Measurements from ENCODE around the gene PRKAG3. TPM values are rescaled to one million over a fixed set of nuclear protein-coding genes. Genes with fewer than 3 reads are reported as not detected.

PRKAG3 gene
- polyA plus RNA-seq, 1 of the 3 experiments (the other 2 are of a cell fraction): not detected

DNA sequence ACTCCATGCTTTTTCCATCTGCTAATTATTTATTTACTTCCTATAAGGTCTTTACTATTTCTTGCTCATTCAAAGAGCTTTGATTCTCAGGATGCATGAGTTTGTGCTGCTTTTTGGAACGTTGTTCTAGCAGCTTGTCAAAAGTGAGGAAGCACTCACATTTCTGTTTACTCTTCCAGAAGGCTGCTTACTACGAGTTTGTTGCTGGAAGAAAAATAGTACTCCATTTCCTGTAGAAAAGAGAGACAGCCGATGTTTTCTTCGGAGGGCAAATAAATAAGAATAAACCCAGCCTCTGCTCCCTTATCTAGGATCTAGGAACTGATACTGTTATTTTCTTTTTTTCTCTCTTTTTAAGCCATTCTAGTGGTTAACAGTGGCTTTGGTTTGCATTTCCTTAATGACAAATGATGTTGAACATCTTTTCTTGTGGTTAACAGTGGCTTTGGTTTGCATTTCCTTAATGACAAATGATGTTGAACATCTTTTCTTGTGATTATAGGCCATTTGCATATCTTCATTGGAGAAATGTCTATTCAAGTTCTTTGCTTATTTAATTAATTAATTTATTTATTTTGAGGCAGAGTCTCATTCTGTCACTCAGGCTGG is 29.1 kb downstream of the PRKAG3 start (continued):
- TF ChIP-seq, protein P1, sequence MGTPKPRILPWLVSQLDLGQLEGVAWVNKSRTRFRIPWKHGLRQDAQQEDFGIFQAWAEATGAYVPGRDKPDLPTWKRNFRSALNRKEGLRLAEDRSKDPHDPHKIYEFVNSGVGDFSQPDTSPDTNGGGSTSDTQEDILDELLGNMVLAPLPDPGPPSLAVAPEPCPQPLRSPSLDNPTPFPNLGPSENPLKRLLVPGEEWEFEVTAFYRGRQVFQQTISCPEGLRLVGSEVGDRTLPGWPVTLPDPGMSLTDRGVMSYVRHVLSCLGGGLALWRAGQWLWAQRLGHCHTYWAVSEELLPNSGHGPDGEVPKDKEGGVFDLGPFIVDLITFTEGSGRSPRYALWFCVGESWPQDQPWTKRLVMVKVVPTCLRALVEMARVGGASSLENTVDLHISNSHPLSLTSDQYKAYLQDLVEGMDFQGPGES (IDR thresholded peaks at IDR 0.05; ENCODE audit: low read depth, low read length): no peak
- TF ChIP-seq GATA2 (CRISPR knock-in tag; IDR thresholded peaks at IDR 0.05): no peak
- no peak for TF ChIP-seq TAF1 (IDR thresholded peaks at IDR 0.05; ENCODE audit: borderline replicate concordance, low read depth, low read length)

DNA sequence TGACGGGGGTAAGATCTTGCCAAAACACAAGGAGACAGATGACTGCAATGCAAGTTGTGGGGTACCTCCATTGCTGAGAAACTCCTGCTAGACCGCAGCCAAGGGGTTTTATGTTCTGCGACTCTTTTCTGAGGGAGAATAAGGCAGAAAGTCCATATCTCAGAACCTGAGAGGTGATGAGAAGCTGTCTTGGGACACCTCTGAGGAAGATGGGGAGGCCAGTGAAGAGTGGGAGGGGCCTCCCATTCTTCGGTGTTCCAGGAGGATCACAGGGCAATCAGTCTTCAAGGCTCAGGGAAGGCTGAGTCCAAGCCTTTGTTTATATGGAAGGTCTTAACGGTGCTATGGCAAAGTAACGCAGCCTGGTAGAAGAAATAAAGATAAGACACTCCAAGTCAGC is 31.6 kb downstream of the PRKAG3 start:
- WGBS (ENCODE audit: low lambda C conversion rate): 85% methylated on average over 6 of the region's 6 CpGs
- Histone ChIP-seq H2AFZ (ENCODE audit: low read depth) (no peak overlapping the region), H3K9me3 (0 out of 2 replicates have a peak, but pooled peaks cover 4% of the 10 kb centered on the region), H3K4me1 (ENCODE audit: control insufficient read depth in 1 of 2, insufficient read depth in 2 of 2, low read depth in 1 of 2, low read length in 1 of 2) (peaks cover 0 to 6% of the 10 kb centered on the region in 2 experiments; a peak in 1 of 4 replicates), H3K79me2 (ENCODE audit: insufficient read depth) (no peaks in the 10 kb centered on the region), H3K9me2 (no peaks in the 10 kb centered on the region), H3K27ac (ENCODE audit: low read depth in 2 of 2, low read length in 1 of 2) (no peak overlapping the region), H3K27me3 (ENCODE audit: insufficient read depth) (no peaks in the 10 kb centered on the region), H3F3A (replicated peaks; ENCODE audit: insufficient read depth) (no peaks in the 10 kb centered on the region), H3K9ac (no peak overlapping the region), H4K20me1 (ENCODE audit: insufficient read depth) (no peaks in the 10 kb centered on the region), H3K4me3 (ENCODE audit: low read depth in 2 of 2, low read length in 1 of 2) (no peak overlapping the region), H3K36me3 (replicated peaks in 1 of 2; ENCODE audit: control insufficient read depth in 1 of 2, insufficient read depth in 2 of 2, low read length in 1 of 2) (no peaks in the 10 kb centered on the region), H3K4me2 (no peak overlapping the region)
- POLR2A ChIA-PET: no interaction called here
- no peak for DNase-seq
- TF ChIP-seq USF2 (IDR thresholded peaks at IDR 0.05; ENCODE audit: borderline replicate concordance, low read depth, low read length) (no peak), ELF1 (IDR thresholded peaks at IDR 0.05) (no peak), USF1 (IDR thresholded peaks at IDR 0.05; ENCODE audit: borderline replicate concordance, low read depth) (no peak), TAF1 (IDR thresholded peaks at IDR 0.05; ENCODE audit: borderline replicate concordance, low read depth, low read length) (no peak), SIN3A (IDR thresholded peaks at IDR 0.05; ENCODE audit: borderline replicate concordance, low read depth, low read length) (no peak), EZH2phosphoT487 (IDR thresholded peaks at IDR 0.05; ENCODE audit: borderline replicate concordance, low read depth) (no peak), NRF1 (IDR thresholded peaks at IDR 0.05; ENCODE audit: low read depth, low read length) (no peak), RXRA (IDR thresholded peaks at IDR 0.05; ENCODE audit: borderline replicate concordance, low read depth) (no peak), RFX5 (IDR thresholded peaks at IDR 0.05; ENCODE audit: low read length) (no peak), RCOR1 (IDR thresholded peaks at IDR 0.05; ENCODE audit: low read length) (no peak), MXI1 (IDR thresholded peaks at IDR 0.05; ENCODE audit: low read depth, low read length) (no peak)
- TF ChIP-seq, protein P2, sequence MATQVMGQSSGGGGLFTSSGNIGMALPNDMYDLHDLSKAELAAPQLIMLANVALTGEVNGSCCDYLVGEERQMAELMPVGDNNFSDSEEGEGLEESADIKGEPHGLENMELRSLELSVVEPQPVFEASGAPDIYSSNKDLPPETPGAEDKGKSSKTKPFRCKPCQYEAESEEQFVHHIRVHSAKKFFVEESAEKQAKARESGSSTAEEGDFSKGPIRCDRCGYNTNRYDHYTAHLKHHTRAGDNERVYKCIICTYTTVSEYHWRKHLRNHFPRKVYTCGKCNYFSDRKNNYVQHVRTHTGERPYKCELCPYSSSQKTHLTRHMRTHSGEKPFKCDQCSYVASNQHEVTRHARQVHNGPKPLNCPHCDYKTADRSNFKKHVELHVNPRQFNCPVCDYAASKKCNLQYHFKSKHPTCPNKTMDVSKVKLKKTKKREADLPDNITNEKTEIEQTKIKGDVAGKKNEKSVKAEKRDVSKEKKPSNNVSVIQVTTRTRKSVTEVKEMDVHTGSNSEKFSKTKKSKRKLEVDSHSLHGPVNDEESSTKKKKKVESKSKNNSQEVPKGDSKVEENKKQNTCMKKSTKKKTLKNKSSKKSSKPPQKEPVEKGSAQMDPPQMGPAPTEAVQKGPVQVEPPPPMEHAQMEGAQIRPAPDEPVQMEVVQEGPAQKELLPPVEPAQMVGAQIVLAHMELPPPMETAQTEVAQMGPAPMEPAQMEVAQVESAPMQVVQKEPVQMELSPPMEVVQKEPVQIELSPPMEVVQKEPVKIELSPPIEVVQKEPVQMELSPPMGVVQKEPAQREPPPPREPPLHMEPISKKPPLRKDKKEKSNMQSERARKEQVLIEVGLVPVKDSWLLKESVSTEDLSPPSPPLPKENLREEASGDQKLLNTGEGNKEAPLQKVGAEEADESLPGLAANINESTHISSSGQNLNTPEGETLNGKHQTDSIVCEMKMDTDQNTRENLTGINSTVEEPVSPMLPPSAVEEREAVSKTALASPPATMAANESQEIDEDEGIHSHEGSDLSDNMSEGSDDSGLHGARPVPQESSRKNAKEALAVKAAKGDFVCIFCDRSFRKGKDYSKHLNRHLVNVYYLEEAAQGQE (IDR thresholded peaks at IDR 0.05; ENCODE audit: low read depth, low read length): no peak
- TF ChIP-seq, protein P3, sequence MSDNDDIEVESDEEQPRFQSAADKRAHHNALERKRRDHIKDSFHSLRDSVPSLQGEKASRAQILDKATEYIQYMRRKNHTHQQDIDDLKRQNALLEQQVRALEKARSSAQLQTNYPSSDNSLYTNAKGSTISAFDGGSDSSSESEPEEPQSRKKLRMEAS (IDR thresholded peaks at IDR 0.05; ENCODE audit: low read depth): no peak
- TF ChIP-seq, protein P4, sequence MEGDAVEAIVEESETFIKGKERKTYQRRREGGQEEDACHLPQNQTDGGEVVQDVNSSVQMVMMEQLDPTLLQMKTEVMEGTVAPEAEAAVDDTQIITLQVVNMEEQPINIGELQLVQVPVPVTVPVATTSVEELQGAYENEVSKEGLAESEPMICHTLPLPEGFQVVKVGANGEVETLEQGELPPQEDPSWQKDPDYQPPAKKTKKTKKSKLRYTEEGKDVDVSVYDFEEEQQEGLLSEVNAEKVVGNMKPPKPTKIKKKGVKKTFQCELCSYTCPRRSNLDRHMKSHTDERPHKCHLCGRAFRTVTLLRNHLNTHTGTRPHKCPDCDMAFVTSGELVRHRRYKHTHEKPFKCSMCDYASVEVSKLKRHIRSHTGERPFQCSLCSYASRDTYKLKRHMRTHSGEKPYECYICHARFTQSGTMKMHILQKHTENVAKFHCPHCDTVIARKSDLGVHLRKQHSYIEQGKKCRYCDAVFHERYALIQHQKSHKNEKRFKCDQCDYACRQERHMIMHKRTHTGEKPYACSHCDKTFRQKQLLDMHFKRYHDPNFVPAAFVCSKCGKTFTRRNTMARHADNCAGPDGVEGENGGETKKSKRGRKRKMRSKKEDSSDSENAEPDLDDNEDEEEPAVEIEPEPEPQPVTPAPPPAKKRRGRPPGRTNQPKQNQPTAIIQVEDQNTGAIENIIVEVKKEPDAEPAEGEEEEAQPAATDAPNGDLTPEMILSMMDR (IDR thresholded peaks at IDR 0.05): no peak
- CTCF ChIA-PET: interaction anchor here (1.4 kb wide), 1 partner anchor 9 kb away, joined by 4 read pairs; no protein-coding TSS in a partner anchor

Measured in SK-N-SH (cell line).